T47D (cell line): ENCODE data around the gene PACSIN2.
A peak's percentile ranks its signal among the peaks of the same experiment; 100 is the strongest.
"Not testable (repeated sequence)": the region's sequence is repeated elsewhere in the genome, so short reads cannot be mapped to it uniquely, and the experiment has no call there.

Source experiments
- DNase-seq, 2 experiments: peaks; one replicate each; pipeline versions ENCODE4 v3.0.0 to v3.0.0-alpha.2; 2011 to 2012; ENCODE audit warnings: low read depth in 1 of 2, low spot score in 1 of 2
- JUND ChIP-seq: IDR thresholded peaks from 2 replicates; pipeline ENCODE4 v1.6.1; 2012; ENCODE audit warnings: low read depth
- in situ Hi-C: cut with HindIII; loops from 2 replicates; pipeline ENCODE4 v1.10.0; 2016; ENCODE audit warnings: low sequenced_read_pairs, low pct_unique_long_range_greater_than_20kb

PACSIN2 gene

GRCh38 chr22:43007519-43008102 lies 7.3 kb downstream of the PACSIN2 start:
- in situ Hi-C loops = no loop called here
- TF ChIP-seq JUND = no peak
- DNase-seq = no peak

- in situ Hi-C loops = no loop called here
- no peak for DNase-seq
- no peak for TF ChIP-seq JUND
Measured at GRCh38 chr22:43006753-43007152, 8.2 kb downstream of the PACSIN2 start.

- no peak for DNase-seq
- in situ Hi-C loops = no loop called here
Measured at GRCh38 chr22:43006016-43006505, 8.9 kb downstream of the PACSIN2 start.

GRCh38 chr22:43005106-43005505 lies 9.8 kb downstream of the PACSIN2 start:
- in situ Hi-C loops = no loop called here
- DNase-seq = no peak
- no peak for TF ChIP-seq JUND

More at GRCh38 chr22:43006016-43006505, 8.9 kb downstream of the PACSIN2 start:
- TF ChIP-seq JUND = no peak

- no peak for DNase-seq
- in situ Hi-C loops = no loop called here
- no peak for TF ChIP-seq JUND
Measured at GRCh38 chr22:43004362-43005035, 10.4 kb downstream of the PACSIN2 start.

GRCh38 chr22:43002202-43002586 lies 12.8 kb downstream of the PACSIN2 start:
- TF ChIP-seq JUND = no peak
- in situ Hi-C loops = no loop called here
- no peak for DNase-seq

GRCh38 chr22:43001271-43002201 lies 13.4 kb downstream of the PACSIN2 start:
- in situ Hi-C loops = no loop called here
- DNase-seq = no peak
- TF ChIP-seq JUND = no peak

GRCh38 chr22:43000441-43001175 lies 14.3 kb downstream of the PACSIN2 start:
- no peak for TF ChIP-seq JUND
- no peak for DNase-seq
- in situ Hi-C loops = no loop called here

GRCh38 chr22:42997582-42998090 lies 17.3 kb downstream of the PACSIN2 start:
- DNase-seq = no peak

GRCh38 chr22:42996646-42997365 lies 18.1 kb downstream of the PACSIN2 start:
- no peak for TF ChIP-seq JUND
- in situ Hi-C loops = no loop called here

More at GRCh38 chr22:42997582-42998090, 17.3 kb downstream of the PACSIN2 start:
- TF ChIP-seq JUND = no peak
- in situ Hi-C loops = no loop called here

GRCh38 chr22:42995654-42996053 lies 19.3 kb downstream of the PACSIN2 start:
- in situ Hi-C loops, DNase-seq: not testable (repeated sequence)

More at GRCh38 chr22:42996646-42997365, 18.1 kb downstream of the PACSIN2 start:
- peak in 1 of 2 experiments; percentile 33 for DNase-seq
